Osteocyte (in vitro differentiated cells): ENCODE data around the gene DAPK2. TPM values are rescaled to one million over a fixed set of nuclear protein-coding genes. Genes with fewer than 3 reads are reported as not detected.

Source experiments
- DNase-seq: peaks from one replicate; pipeline ENCODE4 v3.0.0; 2021; ENCODE audit warnings: mixed read lengths; ENCODE audit not compliant: unreplicated experiment; ENCODE audit errors: extremely low spot score
- H3K27ac Mint-ChIP-seq: one replicate; pipeline ENCODE4 v1.8.0; 2021; ENCODE audit warnings: mild to moderate bottlenecking, mixed read lengths; ENCODE audit not compliant: unreplicated experiment
- H3K27me3 Mint-ChIP-seq: one replicate; pipeline ENCODE4 v1.8.0; 2021; ENCODE audit warnings: mixed read lengths; ENCODE audit not compliant: unreplicated experiment
- H3K36me3 Mint-ChIP-seq: one replicate; pipeline ENCODE4 v1.8.0; 2021; ENCODE audit warnings: mixed read lengths; ENCODE audit not compliant: unreplicated experiment
- H3K4me1 Mint-ChIP-seq: one replicate; pipeline ENCODE4 v1.8.0; 2021; ENCODE audit warnings: mixed read lengths; ENCODE audit not compliant: unreplicated experiment
- H3K4me3 Mint-ChIP-seq: one replicate; pipeline ENCODE4 v1.8.0; 2021; ENCODE audit warnings: mild to moderate bottlenecking, moderate library complexity, mixed read lengths; ENCODE audit not compliant: unreplicated experiment
- H3K9me3 Mint-ChIP-seq: one replicate; pipeline ENCODE4 v1.8.0; 2021; ENCODE audit warnings: mixed read lengths; ENCODE audit not compliant: unreplicated experiment
- total RNA-seq: library from RNA; stranded (reverse); gene quantifications from 2 replicates; pipeline ENCODE4 v1.2.1, GENCODE V29; 2021
- TF ChIP-seq, protein P1 (sequence below): fragments of 200-600 bp; sonication (generic); IDR thresholded peaks from 2 replicates; pipeline ENCODE4 v1.5.0; 2021; ENCODE audit warnings: antibody characterized with exemption, mild to moderate bottlenecking, moderate library complexity

The DAPK2 gene
- total RNA-seq, 1 donor from 2014 or later = 17.6 TPM

- Mint-ChIP-seq H3K9me3 (no peaks in the 10 kb centered on the region), H3K4me1 (peaks cover 22% of the 10 kb centered on the region), H3K4me3 (no peak overlapping the region), H3K27me3 (no peaks in the 10 kb centered on the region), H3K36me3 (peaks cover 7% of the 10 kb centered on the region), H3K27ac (no peak overlapping the region)
- TF ChIP-seq, protein P1, sequence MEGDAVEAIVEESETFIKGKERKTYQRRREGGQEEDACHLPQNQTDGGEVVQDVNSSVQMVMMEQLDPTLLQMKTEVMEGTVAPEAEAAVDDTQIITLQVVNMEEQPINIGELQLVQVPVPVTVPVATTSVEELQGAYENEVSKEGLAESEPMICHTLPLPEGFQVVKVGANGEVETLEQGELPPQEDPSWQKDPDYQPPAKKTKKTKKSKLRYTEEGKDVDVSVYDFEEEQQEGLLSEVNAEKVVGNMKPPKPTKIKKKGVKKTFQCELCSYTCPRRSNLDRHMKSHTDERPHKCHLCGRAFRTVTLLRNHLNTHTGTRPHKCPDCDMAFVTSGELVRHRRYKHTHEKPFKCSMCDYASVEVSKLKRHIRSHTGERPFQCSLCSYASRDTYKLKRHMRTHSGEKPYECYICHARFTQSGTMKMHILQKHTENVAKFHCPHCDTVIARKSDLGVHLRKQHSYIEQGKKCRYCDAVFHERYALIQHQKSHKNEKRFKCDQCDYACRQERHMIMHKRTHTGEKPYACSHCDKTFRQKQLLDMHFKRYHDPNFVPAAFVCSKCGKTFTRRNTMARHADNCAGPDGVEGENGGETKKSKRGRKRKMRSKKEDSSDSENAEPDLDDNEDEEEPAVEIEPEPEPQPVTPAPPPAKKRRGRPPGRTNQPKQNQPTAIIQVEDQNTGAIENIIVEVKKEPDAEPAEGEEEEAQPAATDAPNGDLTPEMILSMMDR = no peak
- DNase-seq = no peak
Measured at GRCh38 chr15:63999177-63999576, 47.1 kb downstream of the DAPK2 start.

- Mint-ChIP-seq H3K27me3 (no peaks in the 10 kb centered on the region), H3K4me3 (no peak overlapping the region), H3K27ac (no peak overlapping the region), H3K36me3 (peaks cover 7% of the 10 kb centered on the region), H3K4me1 (peaks cover 22% of the 10 kb centered on the region), H3K9me3 (no peaks in the 10 kb centered on the region)
- TF ChIP-seq, protein P1 = no peak
- no peak for DNase-seq
Measured at GRCh38 chr15:63998489-63998888, 47.8 kb downstream of the DAPK2 start.

DNA sequence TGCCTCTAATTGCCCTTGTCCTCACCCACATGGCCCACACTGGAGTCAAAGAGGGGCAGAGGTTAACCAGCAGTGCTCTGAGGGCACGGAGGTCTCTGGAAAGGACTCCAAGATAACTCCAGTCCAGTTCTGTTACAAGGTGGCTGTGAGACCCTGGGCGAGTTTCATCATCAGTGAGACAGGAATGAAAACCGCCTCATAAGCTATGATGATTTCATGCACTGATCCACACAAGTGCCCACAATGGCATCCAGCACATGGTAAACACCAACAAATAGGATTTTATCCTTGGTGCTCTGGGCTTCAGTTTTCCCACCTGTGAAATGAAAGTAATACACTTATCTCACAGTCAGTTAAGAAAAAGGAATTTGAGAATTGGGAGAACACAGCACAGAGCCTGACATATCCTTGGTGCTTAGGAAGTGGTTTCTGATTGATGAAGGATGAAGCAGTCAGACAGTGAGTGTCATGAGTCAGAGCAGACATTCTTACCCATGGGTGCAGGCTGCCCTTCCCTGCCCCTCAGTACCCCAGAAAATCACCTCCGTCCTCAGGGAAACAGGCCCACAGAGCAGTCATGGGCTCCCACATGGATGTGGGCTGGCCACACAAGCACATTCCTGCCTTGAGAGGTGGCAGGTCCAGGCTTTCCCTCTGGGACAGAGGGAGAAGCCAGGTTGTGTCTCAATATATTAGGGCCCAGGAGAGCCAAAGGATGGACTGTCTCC is 48.4 kb downstream of the DAPK2 start:
- H3K27me3 Mint-ChIP-seq = no peaks in the 10 kb centered on the region
- no peak overlapping the region for H3K27ac Mint-ChIP-seq
- no peak overlapping the region for H3K4me3 Mint-ChIP-seq
- DNase-seq = no peak
- H3K36me3 Mint-ChIP-seq = peaks cover 7% of the 10 kb centered on the region
- H3K4me1 Mint-ChIP-seq = peaks cover 22% of the 10 kb centered on the region
- TF ChIP-seq, protein P1 = no peak
- H3K9me3 Mint-ChIP-seq = no peaks in the 10 kb centered on the region

- Mint-ChIP-seq H3K36me3 (peaks cover 4% of the 10 kb centered on the region), H3K4me3 (no peak overlapping the region), H3K4me1 (peaks cover 24% of the 10 kb centered on the region), H3K27me3 (no peaks in the 10 kb centered on the region), H3K27ac (no peak overlapping the region), H3K9me3 (no peaks in the 10 kb centered on the region)
- TF ChIP-seq, protein P1 = no peak
- DNase-seq = no peak
Measured at GRCh38 chr15:63996794-63997357, 49.4 kb downstream of the DAPK2 start.

- H3K9me3 Mint-ChIP-seq = no peaks in the 10 kb centered on the region
- TF ChIP-seq, protein P1 = no peak
- H3K27me3 Mint-ChIP-seq = no peaks in the 10 kb centered on the region
- no peak overlapping the region for H3K4me3 Mint-ChIP-seq
- H3K36me3 Mint-ChIP-seq = no peaks in the 10 kb centered on the region
- no peak overlapping the region for H3K27ac Mint-ChIP-seq
- peaks cover 28% of the 10 kb centered on the region for H3K4me1 Mint-ChIP-seq
- no peak for DNase-seq
Measured at GRCh38 chr15:63995789-63996188, 50.5 kb downstream of the DAPK2 start.
